IMR-90 (cell line): ENCODE data around the gene SPDYC.

Experiments used
- CEBPB ChIP-seq: IDR thresholded peaks from 2 replicates; pipeline ENCODE4 v1.6.1; 2012; ENCODE audit warnings: low read depth, low read length, improper control_type of control experiment
- CHD1 ChIP-seq: IDR thresholded peaks from 2 replicates; pipeline ENCODE4 v1.6.1; 2012; ENCODE audit warnings: low read depth, low read length, improper control_type of control experiment
- CTCF ChIP-seq: conservative IDR thresholded peaks from 2 replicates; pipeline ENCODE4 v1.5.1; 2012; ENCODE audit warnings: mild to moderate bottlenecking, low read depth, low read length, improper control_type of control experiment
- ELK1 ChIP-seq: fragments of 150-350 bp; IDR thresholded peaks from 2 replicates; pipeline ENCODE4 v1.6.1; 2016; ENCODE audit warnings: low read depth, mild to moderate bottlenecking, low read length, moderate library complexity, borderline replicate concordance
- FOS ChIP-seq: fragments of 150-350 bp; IDR thresholded peaks from 2 replicates; pipeline ENCODE4 v1.6.1; 2016; ENCODE audit warnings: low read depth, low read length
- MXI1 ChIP-seq: IDR thresholded peaks from 2 replicates; pipeline ENCODE4 v1.6.1; 2012; ENCODE audit warnings: low read depth, mild to moderate bottlenecking, low read length, moderate library complexity, borderline replicate concordance
- POLR2A ChIP-seq: IDR thresholded peaks from 2 replicates; pipeline ENCODE4 v1.6.1; 2012; ENCODE audit warnings: mild to moderate bottlenecking, low read depth, low read length
- RCOR1 ChIP-seq: IDR thresholded peaks from 2 replicates; pipeline ENCODE4 v1.6.1; 2012; ENCODE audit warnings: mild to moderate bottlenecking, low read length, improper control_type of control experiment; ENCODE audit not compliant: insufficient replicate concordance
- RFX5 ChIP-seq: IDR thresholded peaks from 2 replicates; pipeline ENCODE4 v1.8.0; 2012; ENCODE audit warnings: low read depth, mild to moderate bottlenecking, low read length, moderate library complexity
- SMC3 ChIP-seq: fragments of 150-350 bp; IDR thresholded peaks from 2 replicates; pipeline ENCODE4 v1.6.1; 2016; ENCODE audit warnings: low read depth, mild to moderate bottlenecking, antibody characterized with exemption, low read length, moderate library complexity
- USF2 ChIP-seq: fragments of 150-350 bp; IDR thresholded peaks from 2 replicates; pipeline ENCODE4 v1.6.1; 2017; ENCODE audit warnings: mild to moderate bottlenecking, antibody characterized with exemption, low read length, low read depth

GRCh38 chr11:65134952-65135632, 34.9 kb upstream of the SPDYC start:
- TF ChIP-seq RCOR1, result no peak
- TF ChIP-seq CTCF, result no peak
- TF ChIP-seq SMC3, result no peak
- no peak for TF ChIP-seq FOS
- TF ChIP-seq CEBPB, result no peak
- no peak for TF ChIP-seq POLR2A
- no peak for TF ChIP-seq ELK1
- peak; percentile 38; the same call in 1 of the 2 replicates for TF ChIP-seq USF2
- 0 out of 2 replicates have a peak, but pooled peaks have one; percentile 89 for TF ChIP-seq CHD1
- TF ChIP-seq RFX5, result no peak
- no peak for TF ChIP-seq MXI1
